ENCODE data around the gene GPRC5D. TPM values are rescaled to one million over a fixed set of nuclear protein-coding genes. Genes with fewer than 3 reads are reported as not detected.
A peak's percentile ranks its signal among the peaks of the same experiment; 100 is the strongest.

GPRC5D gene
- total RNA-seq (2021) (not detected in 2 replicates), Bru-seq, nascent RNA (not detected), BruChase-seq, experiment 1, labeled RNA remaining after a 2-hour chase (percentile 21 among the genes with signal in this experiment), BruChase-seq, experiment 2, labeled RNA remaining after a 6-hour chase (percentile 7 among the genes with signal in this experiment)
- long read RNA-seq = 0 reads

DNA sequence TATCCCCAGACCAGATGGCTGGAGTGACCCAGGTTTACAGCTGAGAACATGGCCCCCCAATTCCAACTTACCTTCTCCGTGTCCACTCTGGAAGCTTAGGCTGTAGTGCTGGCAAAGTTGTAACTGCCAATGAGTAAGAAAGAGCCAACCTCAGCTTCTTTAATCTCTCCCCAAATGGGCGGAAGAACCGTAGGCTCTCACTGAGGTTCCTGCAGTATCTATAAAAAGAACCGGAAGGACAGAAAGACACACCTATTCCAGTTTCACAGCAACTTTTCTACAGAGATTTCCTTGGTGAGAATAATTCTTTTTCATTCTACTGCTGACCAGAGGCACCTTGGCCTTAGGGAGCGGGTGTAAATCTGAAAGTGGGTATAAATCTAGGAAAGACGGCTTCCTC is at the start of gene GPRC5D:
TSS of gene GPRC5D (minus strand) at position 135 of the 400 bp plus-strand sequence. CDS start 1,786 bp downstream, outside the sequence.
- no peaks in the 10 kb centered on the region for H3F3A ChIP-seq (ENCODE audit: insufficient read depth, low read depth)
- H3K9me3 ChIP-seq (ENCODE audit: insufficient read depth, low read depth) = no peaks in the 10 kb centered on the region
- no peak for DNase-seq
- no peak within 1 kb of the TSS for H3K4me3 ChIP-seq
- H3K79me2 ChIP-seq (ENCODE audit: low read depth) = no peaks in the 10 kb centered on the region
- intact Hi-C loops (cut with micrococcal nuclease; ENCODE audit: unreplicated experiment) = no loop called here
- no TSS peak for BruUV-seq (replicated peaks)
- no peak within 1 kb of the TSS for H3K27ac ChIP-seq
- ChIA-PET POLR2A (ENCODE audit: unreplicated experiment) (no interaction called here), CTCF (no interaction called here)
- no peaks in the 10 kb centered on the region for H3K4me1 ChIP-seq (replicated peaks; ENCODE audit: insufficient read depth)
- no peaks in the 10 kb centered on the region for H3K27me3 ChIP-seq (ENCODE audit: insufficient read depth, low read depth)
- H4K20me1 ChIP-seq (ENCODE audit: insufficient read depth) = no peaks in the 10 kb centered on the region
- no peak within 1 kb of the TSS for H3K4me2 ChIP-seq
- no peak within 1 kb of the TSS for H2AFZ ChIP-seq
- no peaks in the 10 kb centered on the region for H3K36me3 ChIP-seq (ENCODE audit: low read depth)
- no peak for TF ChIP-seq EZH2 (IDR thresholded peaks at IDR 0.05; ENCODE audit: low read depth)
- TF ChIP-seq, protein P1, sequence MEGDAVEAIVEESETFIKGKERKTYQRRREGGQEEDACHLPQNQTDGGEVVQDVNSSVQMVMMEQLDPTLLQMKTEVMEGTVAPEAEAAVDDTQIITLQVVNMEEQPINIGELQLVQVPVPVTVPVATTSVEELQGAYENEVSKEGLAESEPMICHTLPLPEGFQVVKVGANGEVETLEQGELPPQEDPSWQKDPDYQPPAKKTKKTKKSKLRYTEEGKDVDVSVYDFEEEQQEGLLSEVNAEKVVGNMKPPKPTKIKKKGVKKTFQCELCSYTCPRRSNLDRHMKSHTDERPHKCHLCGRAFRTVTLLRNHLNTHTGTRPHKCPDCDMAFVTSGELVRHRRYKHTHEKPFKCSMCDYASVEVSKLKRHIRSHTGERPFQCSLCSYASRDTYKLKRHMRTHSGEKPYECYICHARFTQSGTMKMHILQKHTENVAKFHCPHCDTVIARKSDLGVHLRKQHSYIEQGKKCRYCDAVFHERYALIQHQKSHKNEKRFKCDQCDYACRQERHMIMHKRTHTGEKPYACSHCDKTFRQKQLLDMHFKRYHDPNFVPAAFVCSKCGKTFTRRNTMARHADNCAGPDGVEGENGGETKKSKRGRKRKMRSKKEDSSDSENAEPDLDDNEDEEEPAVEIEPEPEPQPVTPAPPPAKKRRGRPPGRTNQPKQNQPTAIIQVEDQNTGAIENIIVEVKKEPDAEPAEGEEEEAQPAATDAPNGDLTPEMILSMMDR (conservative IDR thresholded peaks at IDR 0.05) = no peak
- H3K9me2 ChIP-seq (ENCODE audit: insufficient read depth) = no peaks in the 10 kb centered on the region

DNA sequence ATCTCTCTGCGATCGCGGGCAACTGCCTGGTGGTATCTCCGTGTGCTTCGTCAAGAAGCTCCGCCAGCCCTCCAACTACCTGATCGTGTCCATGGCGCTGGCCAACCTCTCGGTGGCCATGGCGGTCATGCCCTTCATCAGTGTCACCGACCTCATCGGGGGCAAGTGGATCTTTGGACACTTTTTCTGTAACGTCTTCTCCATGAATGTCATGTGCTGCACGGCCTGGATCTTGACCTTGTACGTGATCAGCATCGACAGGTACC is 49.7 kb upstream of the GPRC5D start:
- Histone ChIP-seq H3K27ac (no peak overlapping the region), H3K4me3 (peak overlapping the region; percentile 99), H3K36me3 (ENCODE audit: low read depth) (no peaks in the 10 kb centered on the region), H3K27me3 (ENCODE audit: insufficient read depth, low read depth) (no peaks in the 10 kb centered on the region), H3K4me1 (replicated peaks; ENCODE audit: insufficient read depth) (peaks cover 18% of the 10 kb centered on the region), H2AFZ (peak overlapping the region; percentile 84; the same call in 1 of the 2 replicates), H4K20me1 (ENCODE audit: insufficient read depth) (0 out of 2 replicates have a peak, but pooled peaks cover 10% of the 10 kb centered on the region), H3K9me2 (ENCODE audit: insufficient read depth) (no peaks in the 10 kb centered on the region), H3F3A (ENCODE audit: insufficient read depth, low read depth) (peaks cover 9% of the 10 kb centered on the region), H3K4me2 (peak overlapping the region; percentile 90), H3K9me3 (ENCODE audit: insufficient read depth, low read depth) (no peaks in the 10 kb centered on the region), H3K79me2 (ENCODE audit: low read depth) (peaks cover 43% of the 10 kb centered on the region)
- ChIA-PET CTCF (interaction anchor here (1.1 kb wide), 1 partner anchor 95 kb away, joined by 5 read pairs; no protein-coding TSS in a partner anchor), POLR2A (ENCODE audit: unreplicated experiment) (no interaction called here)
- no TSS peak for BruUV-seq (replicated peaks)
- intact Hi-C loops (cut with micrococcal nuclease; ENCODE audit: unreplicated experiment) = loop anchor here (2.0 kb wide), 1 partner anchor 207 kb away; no protein-coding TSS in a partner anchor
- TF ChIP-seq EZH2 (IDR thresholded peaks at IDR 0.05; ENCODE audit: low read depth) = no peak
- TF ChIP-seq, protein P1 (conservative IDR thresholded peaks at IDR 0.05) = no peak
- DNase-seq = no peak

DNA sequence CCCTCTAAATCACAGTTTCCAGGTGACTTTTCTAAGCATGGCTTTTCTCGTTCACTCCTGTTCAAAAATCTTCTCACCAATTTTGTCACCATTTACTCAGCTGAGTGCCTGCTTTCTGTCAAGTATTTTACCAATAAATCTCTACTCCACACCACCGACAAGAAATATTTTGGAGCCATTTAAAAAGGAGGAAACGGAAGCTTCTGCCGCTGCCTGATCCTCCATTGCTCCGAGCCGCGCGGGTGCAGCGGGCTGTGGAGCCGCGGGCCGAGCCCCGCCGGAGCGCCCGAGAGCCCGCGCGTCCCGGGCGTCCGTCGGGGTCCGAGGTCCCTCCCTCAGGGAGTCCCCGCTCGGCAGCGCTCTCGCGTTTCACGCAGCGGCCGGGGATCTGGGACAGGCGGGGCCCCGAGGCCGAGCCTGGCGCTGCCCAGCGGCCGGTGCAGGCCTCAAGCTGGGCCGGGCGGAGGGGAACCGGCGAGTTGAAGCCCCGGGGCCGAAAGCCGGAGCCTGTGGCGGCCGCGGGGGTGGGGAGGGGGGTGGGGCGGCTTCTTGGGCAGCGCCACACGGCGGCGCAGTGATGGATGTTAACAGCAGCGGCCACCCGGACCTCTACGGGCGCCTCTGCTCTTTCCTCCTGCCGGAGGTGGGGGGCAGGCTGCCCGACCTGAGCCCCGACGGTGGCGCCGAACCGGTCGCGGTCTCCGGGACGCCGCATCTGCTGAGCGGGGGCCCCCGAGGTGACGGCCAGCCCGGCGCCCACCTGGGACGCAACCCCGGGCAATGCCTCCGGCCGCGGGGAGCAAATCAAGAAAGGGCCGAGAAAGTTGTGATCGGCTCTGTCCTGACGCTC is 49.2 kb upstream of the GPRC5D start:
- H3K79me2 ChIP-seq (ENCODE audit: low read depth) = peaks cover 46% of the 10 kb centered on the region
- H3K27ac ChIP-seq = peak overlapping the region; percentile 85
- BruUV-seq (replicated peaks) = no TSS peak
- 0 out of 2 replicates have a peak, but pooled peaks cover 10% of the 10 kb centered on the region for H4K20me1 ChIP-seq (ENCODE audit: insufficient read depth)
- peak overlapping the region; percentile 90 for H3K4me2 ChIP-seq
- H3K9me2 ChIP-seq (ENCODE audit: insufficient read depth) = no peaks in the 10 kb centered on the region
- no peaks in the 10 kb centered on the region for H3K36me3 ChIP-seq (ENCODE audit: low read depth)
- DNase-seq = peak; percentile 56 to 60
- peaks cover 9% of the 10 kb centered on the region for H3F3A ChIP-seq (ENCODE audit: insufficient read depth, low read depth)
- H3K4me3 ChIP-seq = peak overlapping the region; percentile 99
- intact Hi-C loops (cut with micrococcal nuclease; ENCODE audit: unreplicated experiment) = loop anchor here (1.0 to 2.0 kb wide), 3 partner anchors 97 to 222 kb away; no protein-coding TSS in a partner anchor
- H2AFZ ChIP-seq = peak overlapping the region; percentile 84
- peaks cover 18% of the 10 kb centered on the region for H3K4me1 ChIP-seq (replicated peaks; ENCODE audit: insufficient read depth)
- ChIA-PET CTCF (interaction anchor here (0.6 to 1.1 kb wide), 4 partner anchors 95 to 210 kb away, joined by 3 to 5 read pairs (median 4); no protein-coding TSS in a partner anchor), POLR2A (ENCODE audit: unreplicated experiment) (interaction anchor here (0.7 kb wide), 1 partner anchor 185 kb away, joined by 8 read pairs; no protein-coding TSS in a partner anchor)
- H3K9me3 ChIP-seq (ENCODE audit: insufficient read depth, low read depth) = no peaks in the 10 kb centered on the region
- no peaks in the 10 kb centered on the region for H3K27me3 ChIP-seq (ENCODE audit: insufficient read depth, low read depth)
- TF ChIP-seq, protein P1 (conservative IDR thresholded peaks at IDR 0.05) = peak; percentile 42; the same call in 1 of the 2 replicates
- no peak for TF ChIP-seq EZH2 (IDR thresholded peaks at IDR 0.05; ENCODE audit: low read depth)
